Neural progenitor cell (in vitro differentiated cells): ENCODE data around the gene TBC1D23. TPM values are rescaled to one million over a fixed set of nuclear protein-coding genes. Genes with fewer than 3 reads are reported as not detected.
"Not testable (repeated sequence)": the region's sequence is repeated elsewhere in the genome, so short reads cannot be mapped to it uniquely, and the experiment has no call there.

Experiments
- DNase-seq: peaks from one replicate; pipeline ENCODE4 v3.0.0-alpha.2; 2016; ENCODE audit warnings: low spot score
- H2AFZ ChIP-seq: fragments of 200-600 bp; sonication (generic); replicated peaks from 2 replicates; pipeline ENCODE4 v1.6.1; 2016; ENCODE audit warnings: antibody characterized with exemption
- H3F3A ChIP-seq: fragments of 200-600 bp; sonication (generic); 2 replicates; pipeline ENCODE4 v1.6.1; 2016; ENCODE audit warnings: antibody characterized with exemption, low read depth
- H3K27ac ChIP-seq: fragments of 200-600 bp; sonication (generic); 2 replicates; pipeline ENCODE4 v1.5.1; 2016; ENCODE audit warnings: mild to moderate bottlenecking
- H3K27me3 ChIP-seq: fragments of 200-600 bp; sonication (generic); 2 replicates; pipeline ENCODE4 v1.6.1; 2016; ENCODE audit warnings: mild to moderate bottlenecking, moderate library complexity
- H3K36me3 ChIP-seq: fragments of 200-600 bp; sonication (generic); 2 replicates; pipeline ENCODE4 v1.5.1; 2016
- H3K4me1 ChIP-seq: fragments of 200-600 bp; sonication (generic); 2 replicates; pipeline ENCODE4 v1.6.1; 2016; ENCODE audit warnings: mixed run types
- H3K4me2 ChIP-seq: fragments of 200-600 bp; sonication (generic); 2 replicates; pipeline ENCODE4 v1.6.1; 2016
- H3K4me3 ChIP-seq: fragments of 200-600 bp; sonication (generic); 2 replicates; pipeline ENCODE4 v1.5.1; 2016
- H3K79me2 ChIP-seq: fragments of 200-600 bp; sonication (generic); 2 replicates; pipeline ENCODE4 v1.6.1; 2016; ENCODE audit warnings: low read depth
- H3K9ac ChIP-seq: fragments of 200-600 bp; sonication (generic); 2 replicates; pipeline ENCODE4 v1.6.1; 2016
- H3K9me3 ChIP-seq: fragments of 200-600 bp; sonication (generic); 2 replicates; pipeline ENCODE4 v1.5.1; 2016; ENCODE audit warnings: low read depth
- H4K20me1 ChIP-seq: fragments of 200-600 bp; sonication (generic); 2 replicates; pipeline ENCODE4 v1.6.1; 2016; ENCODE audit warnings: low read depth
- H3K27ac Mint-ChIP-seq: 3 replicates; pipeline ENCODE4 v1.8.0; 2021; ENCODE audit warnings: mixed read lengths
- H3K27me3 Mint-ChIP-seq: 2 replicates; pipeline ENCODE4 v1.8.0; 2022; ENCODE audit warnings: low read depth, mild to moderate bottlenecking, inconsistent platforms, moderate library complexity, mixed read lengths; ENCODE audit not compliant: insufficient read depth
- H3K36me3 Mint-ChIP-seq: 3 replicates; pipeline ENCODE4 v1.8.0; 2021; ENCODE audit warnings: mixed read lengths
- H3K4me1 Mint-ChIP-seq: 3 replicates; pipeline ENCODE4 v1.8.0; 2021; ENCODE audit warnings: mixed read lengths
- H3K4me3 Mint-ChIP-seq: 3 replicates; pipeline ENCODE4 v1.8.0; 2021; ENCODE audit warnings: mild to moderate bottlenecking, moderate library complexity, mixed read lengths
- H3K9me3 Mint-ChIP-seq: 3 replicates; pipeline ENCODE4 v1.8.0; 2020; ENCODE audit warnings: mixed read lengths
- EZH2 ChIP-seq: fragments of 200-600 bp; sonication (generic); IDR thresholded peaks from 2 replicates; pipeline ENCODE4 v1.6.1; 2017; ENCODE audit warnings: antibody characterized with exemption, mild to moderate bottlenecking, moderate library complexity
- EZH2phosphoT487 ChIP-seq: fragments of 200-600 bp; sonication (generic); IDR thresholded peaks from 2 replicates; pipeline ENCODE4 v1.6.1; 2017; ENCODE audit warnings: antibody characterized with exemption
- total RNA-seq: library from RNA; depleted of rRNA; stranded (reverse); fragments of >200 nt; gene quantifications from 2 replicates; pipeline ENCODE4 v1.2.3, GENCODE V29; 2015; ENCODE audit warnings: low replicate concordance
- TF ChIP-seq, protein P1 (sequence below): fragments of 200-600 bp; sonication (generic); IDR thresholded peaks from 2 replicates; pipeline ENCODE4 v1.5.1; 2017; ENCODE audit warnings: antibody characterized with exemption, mild to moderate bottlenecking

Gene TBC1D23
- total RNA-seq, 1 donor from 2014 or later, result 50.1 TPM

DNA sequence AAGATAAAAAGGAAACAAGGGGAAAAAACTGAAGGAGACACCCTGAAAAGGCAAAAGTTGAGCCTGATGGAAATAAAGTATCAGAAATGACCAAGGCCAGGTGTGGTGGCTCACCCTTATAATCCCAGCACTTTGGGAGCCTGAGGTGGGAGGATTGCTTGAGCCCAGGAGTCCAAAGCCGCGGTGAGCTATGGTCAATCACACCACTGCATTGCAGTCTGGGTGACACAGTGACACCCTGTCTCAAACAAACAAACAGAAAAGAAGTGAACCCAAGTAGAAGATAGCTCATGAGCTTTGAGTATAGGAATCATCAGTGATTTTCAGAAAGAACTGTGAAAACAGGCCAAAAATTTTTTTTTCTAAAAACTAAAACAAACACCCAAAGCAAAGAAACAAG lies 26.4 kb upstream of the TBC1D23 start:
- Mint-ChIP-seq H3K27me3 (no peaks in the 10 kb centered on the region), H3K36me3 (no peaks in the 10 kb centered on the region), H3K4me3 (no peak overlapping the region), H3K9me3 (peaks cover 9% of the 10 kb centered on the region), H3K27ac (no peak overlapping the region), H3K4me1 (no peaks in the 10 kb centered on the region)
- no peak overlapping the region for H3K27ac ChIP-seq
- DNase-seq, result no peak
- no peak overlapping the region for H2AFZ ChIP-seq
- H3K4me3 ChIP-seq, result no peak overlapping the region
- no peaks in the 10 kb centered on the region for H3K27me3 ChIP-seq
- no peaks in the 10 kb centered on the region for H3K36me3 ChIP-seq
- H3K9me3 ChIP-seq, result no peaks in the 10 kb centered on the region
- H4K20me1 ChIP-seq, result no peaks in the 10 kb centered on the region
- H3K79me2 ChIP-seq, result no peaks in the 10 kb centered on the region
- H3K9ac ChIP-seq, result no peak overlapping the region
- TF ChIP-seq EZH2phosphoT487 (no peak), EZH2 (no peak)
- TF ChIP-seq, protein P1, sequence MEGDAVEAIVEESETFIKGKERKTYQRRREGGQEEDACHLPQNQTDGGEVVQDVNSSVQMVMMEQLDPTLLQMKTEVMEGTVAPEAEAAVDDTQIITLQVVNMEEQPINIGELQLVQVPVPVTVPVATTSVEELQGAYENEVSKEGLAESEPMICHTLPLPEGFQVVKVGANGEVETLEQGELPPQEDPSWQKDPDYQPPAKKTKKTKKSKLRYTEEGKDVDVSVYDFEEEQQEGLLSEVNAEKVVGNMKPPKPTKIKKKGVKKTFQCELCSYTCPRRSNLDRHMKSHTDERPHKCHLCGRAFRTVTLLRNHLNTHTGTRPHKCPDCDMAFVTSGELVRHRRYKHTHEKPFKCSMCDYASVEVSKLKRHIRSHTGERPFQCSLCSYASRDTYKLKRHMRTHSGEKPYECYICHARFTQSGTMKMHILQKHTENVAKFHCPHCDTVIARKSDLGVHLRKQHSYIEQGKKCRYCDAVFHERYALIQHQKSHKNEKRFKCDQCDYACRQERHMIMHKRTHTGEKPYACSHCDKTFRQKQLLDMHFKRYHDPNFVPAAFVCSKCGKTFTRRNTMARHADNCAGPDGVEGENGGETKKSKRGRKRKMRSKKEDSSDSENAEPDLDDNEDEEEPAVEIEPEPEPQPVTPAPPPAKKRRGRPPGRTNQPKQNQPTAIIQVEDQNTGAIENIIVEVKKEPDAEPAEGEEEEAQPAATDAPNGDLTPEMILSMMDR, result no peak
- H3F3A ChIP-seq, result no peaks in the 10 kb centered on the region
- H3K4me1 ChIP-seq, result no peaks in the 10 kb centered on the region
- no peak overlapping the region for H3K4me2 ChIP-seq

DNA sequence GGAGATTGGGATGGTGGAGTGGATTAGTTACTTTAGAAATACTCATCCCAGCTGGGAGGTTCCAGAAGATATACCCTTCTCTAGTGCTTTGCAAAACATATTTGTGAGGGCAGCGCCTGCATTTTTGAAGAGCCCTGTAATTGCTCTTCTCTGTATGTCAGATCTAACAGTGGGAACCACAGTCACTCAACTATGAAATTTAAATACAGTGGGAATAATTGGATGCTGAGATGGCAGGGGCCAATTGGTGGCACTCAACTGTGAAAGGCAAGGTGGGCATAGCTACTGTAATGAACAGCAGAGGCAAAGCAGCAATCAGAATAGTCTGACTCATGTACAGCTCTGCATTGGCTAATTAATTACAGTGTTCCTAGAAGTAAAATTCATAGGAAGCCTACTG lies 22.2 kb upstream of the TBC1D23 start:
- H3K79me2 ChIP-seq, result no peaks in the 10 kb centered on the region
- no peak for DNase-seq
- H3F3A ChIP-seq, result no peaks in the 10 kb centered on the region
- no peak overlapping the region for H3K4me3 Mint-ChIP-seq
- H3K27ac ChIP-seq, result no peak overlapping the region
- TF ChIP-seq, protein P1, result no peak
- TF ChIP-seq EZH2 (no peak), EZH2phosphoT487 (no peak)
- H3K9me3 Mint-ChIP-seq, result peaks cover 7% of the 10 kb centered on the region
- H3K4me1 ChIP-seq, result no peaks in the 10 kb centered on the region
- no peak overlapping the region for H3K4me3 ChIP-seq
- H2AFZ ChIP-seq, result no peak overlapping the region
- H3K9me3 ChIP-seq, result no peaks in the 10 kb centered on the region
- H3K36me3 ChIP-seq, result no peaks in the 10 kb centered on the region
- no peaks in the 10 kb centered on the region for H3K36me3 Mint-ChIP-seq
- no peaks in the 10 kb centered on the region for H3K27me3 Mint-ChIP-seq
- H4K20me1 ChIP-seq, result no peaks in the 10 kb centered on the region
- H3K9ac ChIP-seq, result no peak overlapping the region
- H3K4me2 ChIP-seq, result no peak overlapping the region
- H3K4me1 Mint-ChIP-seq, result no peaks in the 10 kb centered on the region
- no peaks in the 10 kb centered on the region for H3K27me3 ChIP-seq
- no peak overlapping the region for H3K27ac Mint-ChIP-seq

DNA sequence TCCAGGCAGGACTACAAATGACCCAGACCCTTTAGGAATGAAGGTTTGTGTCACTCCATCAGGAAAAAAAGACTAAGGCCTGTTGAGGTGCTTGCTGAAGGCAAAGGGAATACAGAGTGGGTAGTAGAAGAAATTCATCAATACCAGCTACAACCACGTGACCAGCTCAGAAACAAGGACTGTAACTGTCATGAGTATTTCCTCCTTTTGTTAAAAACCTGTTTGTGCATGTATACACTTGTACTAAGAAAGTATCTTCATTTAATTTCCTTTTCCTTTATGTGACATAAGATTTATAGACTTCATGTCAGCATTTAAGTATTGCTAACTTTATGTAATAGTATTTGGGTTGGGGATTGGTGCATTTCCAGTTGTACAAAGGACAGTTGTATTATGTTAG lies 18.3 kb upstream of the TBC1D23 start:
- H3K4me3 ChIP-seq, H3K27ac Mint-ChIP-seq, H3K4me2 ChIP-seq, H3K27ac ChIP-seq, H3K9ac ChIP-seq, DNase-seq, H3K27me3 Mint-ChIP-seq, H3K36me3 ChIP-seq, H3K27me3 ChIP-seq, H3K9me3 ChIP-seq, H3K79me2 ChIP-seq, H3K4me1 Mint-ChIP-seq, H4K20me1 ChIP-seq, H3K4me3 Mint-ChIP-seq, H3K9me3 Mint-ChIP-seq, H3F3A ChIP-seq, H2AFZ ChIP-seq, H3K4me1 ChIP-seq, H3K36me3 Mint-ChIP-seq: not testable (repeated sequence)

DNA sequence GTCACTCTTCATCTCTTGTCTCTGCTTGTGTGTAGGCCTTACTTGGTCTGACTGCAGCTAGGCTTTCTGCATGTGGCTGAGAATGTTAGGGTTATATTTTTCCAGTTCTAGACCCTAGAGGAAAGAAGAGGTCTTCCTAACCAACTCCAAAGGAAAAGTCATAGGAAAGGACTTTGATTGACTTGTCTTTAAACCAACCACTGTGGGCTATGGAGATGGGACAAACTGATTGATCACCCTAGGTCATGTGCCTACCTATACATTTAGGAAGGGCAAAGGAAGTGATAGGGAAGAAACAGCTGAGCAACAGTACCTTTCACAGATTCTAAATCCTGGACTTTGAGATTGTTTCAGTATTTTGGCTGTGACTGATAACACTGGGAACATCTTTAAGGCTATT lies 16.5 kb upstream of the TBC1D23 start:
- Histone ChIP-seq H3K4me1 (no peaks in the 10 kb centered on the region), H4K20me1 (no peaks in the 10 kb centered on the region), H3K79me2 (no peaks in the 10 kb centered on the region), H3K9ac (no peak overlapping the region), H3K36me3 (no peaks in the 10 kb centered on the region), H3K27ac (no peak overlapping the region), H3K27me3 (no peaks in the 10 kb centered on the region), H3K4me2 (no peak overlapping the region), H3F3A (no peaks in the 10 kb centered on the region), H3K9me3 (no peaks in the 10 kb centered on the region), H3K4me3 (no peak overlapping the region), H2AFZ (no peak overlapping the region)
- peaks cover 3% of the 10 kb centered on the region for H3K4me1 Mint-ChIP-seq
- no peak overlapping the region for H3K27ac Mint-ChIP-seq
- H3K36me3 Mint-ChIP-seq, result no peaks in the 10 kb centered on the region
- H3K9me3 Mint-ChIP-seq, result no peaks in the 10 kb centered on the region
- H3K27me3 Mint-ChIP-seq, result no peaks in the 10 kb centered on the region
- no peak overlapping the region for H3K4me3 Mint-ChIP-seq
- DNase-seq, result no peak
- TF ChIP-seq EZH2phosphoT487 (no peak), EZH2 (no peak)
- TF ChIP-seq, protein P1, result no peak
